Colonic mucosa (tissue), 4 donors: ENCODE measurements around the gene ARHGAP28. TPM values are rescaled to one million over a fixed set of nuclear protein-coding genes. Genes with fewer than 3 reads are reported as not detected.

Experiments used
- DNase-seq: peaks from one replicate; pipeline ENCODE4 v3.0.0-alpha.2; 2020
- H3K27ac ChIP-seq: fragments of 200-600 bp; one replicate; pipeline ENCODE4 v1.8.0; 2021
- H3K27me3 ChIP-seq: fragments of 200-600 bp; one replicate; pipeline ENCODE4 v1.8.0; 2021
- H3K36me3 ChIP-seq: fragments of 200-600 bp; one replicate; pipeline ENCODE4 v1.8.0; 2021
- H3K4me1 ChIP-seq: fragments of 200-600 bp; one replicate; pipeline ENCODE4 v1.8.0; 2021; ENCODE audit warnings: mild to moderate bottlenecking
- H3K4me3 ChIP-seq: fragments of 200-600 bp; one replicate; pipeline ENCODE4 v1.8.0; 2021
- H3K9ac ChIP-seq, 2 donors: one replicate each; pipeline ENCODE4 v1.7.0; 2013; ENCODE audit warnings: control low read depth in 2 of 2, low read depth in 2 of 2, low read length in 2 of 2
- H3K9me3 ChIP-seq: fragments of 200-600 bp; one replicate; pipeline ENCODE4 v1.8.0; 2021
- intact Hi-C: fragments of 100-400 bp; cut with DNase I; formaldehyde crosslinking; loops from one replicate; pipeline ENCODE4 v1.14.1; 2022
- total RNA-seq, 2 donors: library from RNA; stranded (reverse); fragmentation: NEBNext Ultra II Directional in 1 of 2; extraction: Animal tissue kit (Norgen Biotek cat#: 25700) in 1 of 2; gene quantifications; one replicate each; pipeline ENCODE4 v1.2.1, GENCODE V29; 2021
- TF ChIP-seq, protein P1 (sequence below): fragments of 200-600 bp; IDR thresholded peaks from one replicate; pipeline ENCODE4 v1.8.0; 2022; ENCODE audit warnings: antibody characterized with exemption, mild to moderate bottlenecking
- donor health status: healthy.
- donor health status: DM: no; HTN: no; CAD: no.
- donor health status: DM: no; HTN: no; CAD: no.

ARHGAP28 gene
- total RNA-seq, 2 donors from 2014 or later = 1.9 to 2.9 TPM

DNA sequence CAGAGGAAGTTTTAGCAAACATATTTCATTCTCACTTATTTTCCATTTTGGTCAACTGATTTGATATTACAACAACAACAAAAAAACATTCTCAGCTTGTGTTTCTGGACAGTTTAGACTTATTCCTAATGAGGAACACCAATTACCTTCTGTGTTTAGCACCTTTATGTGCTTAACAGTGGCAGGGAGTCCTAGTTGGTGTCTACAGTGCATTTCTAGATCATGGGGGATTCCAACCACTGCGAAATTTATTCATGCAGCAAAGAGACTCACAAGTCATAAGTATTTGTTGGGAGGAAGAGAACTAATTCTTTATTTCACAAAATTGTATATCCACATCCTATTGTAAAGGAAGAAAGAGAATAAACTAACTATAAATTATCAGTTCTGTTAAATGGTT lies 4.2 kb downstream of the ARHGAP28 start:
- Histone ChIP-seq H3K9me3 (no peaks in the 10 kb centered on the region), H3K27me3 (no peaks in the 10 kb centered on the region), H3K4me3 (no peak overlapping the region), H3K27ac (peak overlapping the region; percentile 2), H3K9ac (no peak overlapping the region), H3K36me3 (no peaks in the 10 kb centered on the region), H3K4me1 (no peaks in the 10 kb centered on the region)
- TF ChIP-seq, protein P1, sequence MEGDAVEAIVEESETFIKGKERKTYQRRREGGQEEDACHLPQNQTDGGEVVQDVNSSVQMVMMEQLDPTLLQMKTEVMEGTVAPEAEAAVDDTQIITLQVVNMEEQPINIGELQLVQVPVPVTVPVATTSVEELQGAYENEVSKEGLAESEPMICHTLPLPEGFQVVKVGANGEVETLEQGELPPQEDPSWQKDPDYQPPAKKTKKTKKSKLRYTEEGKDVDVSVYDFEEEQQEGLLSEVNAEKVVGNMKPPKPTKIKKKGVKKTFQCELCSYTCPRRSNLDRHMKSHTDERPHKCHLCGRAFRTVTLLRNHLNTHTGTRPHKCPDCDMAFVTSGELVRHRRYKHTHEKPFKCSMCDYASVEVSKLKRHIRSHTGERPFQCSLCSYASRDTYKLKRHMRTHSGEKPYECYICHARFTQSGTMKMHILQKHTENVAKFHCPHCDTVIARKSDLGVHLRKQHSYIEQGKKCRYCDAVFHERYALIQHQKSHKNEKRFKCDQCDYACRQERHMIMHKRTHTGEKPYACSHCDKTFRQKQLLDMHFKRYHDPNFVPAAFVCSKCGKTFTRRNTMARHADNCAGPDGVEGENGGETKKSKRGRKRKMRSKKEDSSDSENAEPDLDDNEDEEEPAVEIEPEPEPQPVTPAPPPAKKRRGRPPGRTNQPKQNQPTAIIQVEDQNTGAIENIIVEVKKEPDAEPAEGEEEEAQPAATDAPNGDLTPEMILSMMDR = no peak
- intact Hi-C loops = no loop called here
- no peak for DNase-seq

DNA sequence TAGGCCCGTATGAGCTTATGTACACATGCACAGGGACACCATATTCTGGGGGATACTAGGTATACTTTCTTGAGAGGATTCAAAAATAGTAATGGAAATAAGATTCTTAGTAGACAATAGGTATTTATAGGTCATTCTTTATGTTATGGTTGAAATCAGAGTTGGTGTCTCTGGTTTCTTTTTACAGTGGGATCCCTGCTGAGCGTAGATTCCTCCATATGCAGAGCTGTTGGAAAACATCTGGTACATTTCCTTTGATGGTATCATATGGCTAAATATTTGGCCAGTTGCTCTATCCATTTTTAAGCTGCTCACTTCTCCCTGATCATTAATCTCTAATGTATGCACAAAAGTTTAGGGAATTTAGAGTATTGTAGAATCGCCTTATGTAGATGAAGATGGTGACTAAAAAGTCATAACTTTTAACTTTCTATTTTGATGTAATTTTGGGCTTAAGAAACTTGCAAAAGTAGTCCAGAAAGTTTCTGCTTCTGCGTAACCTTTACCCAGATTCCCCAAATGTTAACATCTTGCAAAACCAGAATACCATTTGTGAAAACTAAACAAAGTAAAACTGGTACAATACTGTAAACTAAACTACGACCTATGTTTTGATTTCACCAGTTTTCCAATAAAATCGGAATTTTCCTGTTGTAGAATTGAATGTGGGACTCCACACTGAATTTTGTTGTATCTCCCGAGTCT lies 5.4 kb downstream of the ARHGAP28 start:
- no peaks in the 10 kb centered on the region for H3K4me1 ChIP-seq
- intact Hi-C loops = no loop called here
- no peaks in the 10 kb centered on the region for H3K9me3 ChIP-seq
- TF ChIP-seq, protein P1 = no peak
- no peaks in the 10 kb centered on the region for H3K27me3 ChIP-seq
- no peak for DNase-seq
- no peak overlapping the region for H3K4me3 ChIP-seq
- H3K9ac ChIP-seq = no peak overlapping the region
- H3K36me3 ChIP-seq = no peaks in the 10 kb centered on the region
- H3K27ac ChIP-seq = no peak overlapping the region

DNA sequence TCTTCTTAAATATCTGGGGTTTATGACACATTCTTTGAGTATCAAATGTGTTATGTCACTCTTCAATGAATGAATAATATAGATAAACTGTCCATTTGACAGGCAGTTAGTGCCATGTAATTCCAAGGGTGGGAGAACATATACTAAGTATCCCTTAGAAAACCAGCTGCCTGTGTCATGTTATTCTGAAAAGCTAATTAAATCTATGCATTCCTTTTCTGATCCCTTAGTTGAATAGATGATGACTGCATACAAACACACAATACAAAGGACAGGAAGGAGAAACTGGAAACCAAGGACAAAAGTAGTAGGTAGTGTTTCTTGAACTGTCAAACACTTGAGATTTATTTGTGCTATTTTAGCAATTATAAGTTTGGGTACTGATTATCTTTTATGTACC lies 8.3 kb downstream of the ARHGAP28 start:
- H3K9ac ChIP-seq = no peak overlapping the region
- H3K27me3 ChIP-seq = no peaks in the 10 kb centered on the region
- H3K27ac ChIP-seq = no peak overlapping the region
- no peak for DNase-seq
- intact Hi-C loops = no loop called here
- TF ChIP-seq, protein P1 = no peak
- H3K36me3 ChIP-seq = no peaks in the 10 kb centered on the region
- H3K4me1 ChIP-seq = no peaks in the 10 kb centered on the region
- no peaks in the 10 kb centered on the region for H3K9me3 ChIP-seq
- no peak overlapping the region for H3K4me3 ChIP-seq

DNA sequence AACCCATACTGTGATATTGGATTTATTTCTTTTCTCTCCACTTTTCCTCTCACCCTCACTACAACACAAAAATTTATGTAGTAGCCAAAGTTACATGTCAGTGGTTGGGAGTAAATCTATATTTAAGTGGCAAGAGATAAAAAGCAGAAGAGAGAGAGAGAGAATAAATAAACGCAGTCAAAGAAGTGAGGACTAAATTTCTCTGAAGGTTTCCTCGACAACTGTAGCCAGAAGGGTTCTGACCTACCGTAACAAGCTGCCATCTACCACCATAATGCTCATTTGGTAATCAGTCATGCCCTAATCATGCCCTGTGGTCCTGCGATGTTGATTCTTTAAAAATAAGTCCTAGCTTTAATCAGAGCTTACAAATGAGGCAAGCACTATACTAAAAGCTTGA lies 9.1 kb downstream of the ARHGAP28 start:
- no peak for DNase-seq
- Histone ChIP-seq H3K9ac (no peak overlapping the region), H3K27me3 (no peaks in the 10 kb centered on the region), H3K4me1 (no peaks in the 10 kb centered on the region), H3K9me3 (no peaks in the 10 kb centered on the region), H3K36me3 (no peaks in the 10 kb centered on the region), H3K27ac (no peak overlapping the region), H3K4me3 (no peak overlapping the region)
- intact Hi-C loops = no loop called here
- TF ChIP-seq, protein P1 = no peak

DNA sequence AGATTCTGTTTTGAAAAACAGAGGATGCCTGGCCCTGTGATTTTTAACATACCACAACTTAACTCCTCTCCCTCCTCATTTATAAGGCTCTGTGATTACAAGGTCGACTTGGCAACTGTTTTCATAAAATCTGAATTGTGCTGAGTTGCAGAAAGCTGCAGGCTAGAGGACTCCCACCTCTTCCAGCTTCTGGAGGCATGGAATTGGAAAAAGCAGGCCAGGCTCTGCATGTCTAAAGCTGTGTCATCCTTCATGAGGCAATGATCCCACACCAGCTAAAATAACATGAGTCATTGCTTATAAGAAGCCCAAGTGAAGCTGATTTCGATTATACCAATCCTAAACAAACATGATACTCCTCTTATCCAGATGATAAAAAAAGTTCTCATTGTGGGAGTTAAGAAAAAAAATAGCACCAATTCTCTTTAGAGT lies 11.7 kb downstream of the ARHGAP28 start:
- H3K27ac ChIP-seq = peak overlapping the region; percentile 14
- TF ChIP-seq, protein P1 = no peak
- H3K4me3 ChIP-seq = no peak overlapping the region
- no peaks in the 10 kb centered on the region for H3K9me3 ChIP-seq
- H3K9ac ChIP-seq = no peak overlapping the region
- intact Hi-C loops = no loop called here
- DNase-seq = no peak
- H3K36me3 ChIP-seq = no peaks in the 10 kb centered on the region
- H3K4me1 ChIP-seq = no peaks in the 10 kb centered on the region
- no peaks in the 10 kb centered on the region for H3K27me3 ChIP-seq
